ENCODE results near the gene ST6GALNAC4. TPM values are rescaled to one million over a fixed set of nuclear protein-coding genes. Genes with fewer than 3 reads are reported as not detected.

Gene ST6GALNAC4
- total and polyA plus RNA-seq, 4 donors = 24.6 to 96.2 (median 55.0) TPM

- H3K27ac ChIP-seq (ENCODE audit: low read depth in 1 of 2, low read length in 1 of 2) = peak overlapping the region; percentile 86 to 92
- H3K4me3 ChIP-seq = peak overlapping the region; percentile 45
- TF ChIP-seq CTCF (IDR thresholded peaks at IDR 0.05; ENCODE audit: control extremely low read depth, extremely low read depth) = no peak
- peaks cover 0 to 12% (median 2%) of the 10 kb centered on the region in 4 donors for H3K36me3 ChIP-seq (ENCODE audit: control insufficient read depth in 4 of 4, insufficient read depth in 4 of 4, low read length in 4 of 4)
- H3K4me1 ChIP-seq (ENCODE audit: control insufficient read depth in 5 of 5, insufficient read depth in 5 of 5, low read length in 5 of 5) = peaks cover 0 to 44% (median 20%) of the 10 kb centered on the region in 5 donors
- 27 to 48% methylated on average over 21 to 26 of the region's 26 CpGs for WGBS, 2 donors
- no peaks in the 10 kb centered on the region for H3K27me3 ChIP-seq (ENCODE audit: control insufficient read depth in 3 of 3, insufficient read depth in 3 of 3, low read length in 2 of 3)
- DNase-seq (no peak), ATAC-seq (ENCODE audit: insufficient read depth, low FRiP score) (peak; percentile 12)
- no peak overlapping the region for H3K9ac ChIP-seq (ENCODE audit: insufficient read depth in 1 of 2, low read length in 2 of 2)
- no peaks in the 10 kb centered on the region for H3K9me3 ChIP-seq (ENCODE audit: control insufficient read depth in 4 of 4, insufficient read depth in 3 of 4, low read length in 3 of 4)
Observed at GRCh38 chr9:127876764-127877562, 39.9 kb downstream of the ST6GALNAC4 start.

GRCh38 chr9:127876026-127876763 lies 40.6 kb downstream of the ST6GALNAC4 start:
- H3K4me3 ChIP-seq = no peak overlapping the region
- peak overlapping the region in 1 of 2 donors; percentile 47 for H3K9ac ChIP-seq (ENCODE audit: insufficient read depth in 1 of 2, low read length in 2 of 2)
- peaks cover 0 to 15% (median 4%) of the 10 kb centered on the region in 4 donors for H3K36me3 ChIP-seq (ENCODE audit: control insufficient read depth in 4 of 4, insufficient read depth in 4 of 4, low read length in 4 of 4)
- H3K9me3 ChIP-seq (ENCODE audit: control insufficient read depth in 4 of 4, insufficient read depth in 3 of 4, low read length in 3 of 4) = no peaks in the 10 kb centered on the region
- 67 to 84% methylated on average over 14 of the region's 14 CpGs for WGBS, 2 donors
- DNase-seq = no peak
- no peak for TF ChIP-seq CTCF (IDR thresholded peaks at IDR 0.05; ENCODE audit: control extremely low read depth, extremely low read depth)
- peaks cover 0 to 44% (median 20%) of the 10 kb centered on the region in 5 donors for H3K4me1 ChIP-seq (ENCODE audit: control insufficient read depth in 5 of 5, insufficient read depth in 5 of 5, low read length in 5 of 5)
- no peaks in the 10 kb centered on the region for H3K27me3 ChIP-seq (ENCODE audit: control insufficient read depth in 3 of 3, insufficient read depth in 3 of 3, low read length in 2 of 3)
- peak overlapping the region; percentile 86 to 92 for H3K27ac ChIP-seq (ENCODE audit: low read depth in 1 of 2, low read length in 1 of 2)
- peak; percentile 8 for ATAC-seq (ENCODE audit: insufficient read depth, low FRiP score)

GRCh38 chr9:127875306-127875966 lies 41.4 kb downstream of the ST6GALNAC4 start:
- ATAC-seq (ENCODE audit: insufficient read depth, low FRiP score) = no peak
- H3K27ac ChIP-seq (ENCODE audit: low read depth in 1 of 2, low read length in 1 of 2) = peak overlapping the region; percentile 38 to 64
- H3K4me3 ChIP-seq = no peak overlapping the region
- TF ChIP-seq CTCF (IDR thresholded peaks at IDR 0.05; ENCODE audit: control extremely low read depth, extremely low read depth) = no peak
- H3K4me1 ChIP-seq (ENCODE audit: control insufficient read depth in 5 of 5, insufficient read depth in 5 of 5, low read length in 5 of 5) = peaks cover 0 to 44% (median 20%) of the 10 kb centered on the region in 5 donors
- 70 to 81% methylated on average over 10 of the region's 10 CpGs for WGBS, 2 donors
- no peaks in the 10 kb centered on the region for H3K9me3 ChIP-seq (ENCODE audit: control insufficient read depth in 4 of 4, insufficient read depth in 3 of 4, low read length in 3 of 4)
- DNase-seq = no peak
- H3K27me3 ChIP-seq (ENCODE audit: control insufficient read depth in 3 of 3, insufficient read depth in 3 of 3, low read length in 2 of 3) = no peaks in the 10 kb centered on the region
- H3K9ac ChIP-seq (ENCODE audit: insufficient read depth in 1 of 2, low read length in 2 of 2) = no peak overlapping the region
- H3K36me3 ChIP-seq (ENCODE audit: control insufficient read depth in 4 of 4, insufficient read depth in 4 of 4, low read length in 4 of 4) = peaks cover 0 to 20% (median 6%) of the 10 kb centered on the region in 4 donors

All from lung (tissue), 12 donors.